Measurements from ENCODE around the gene SDSL.

GRCh38 chr12:113462998-113463745 lies 41.0 kb downstream of the SDSL start:
- TF ChIP-seq, protein P1, sequence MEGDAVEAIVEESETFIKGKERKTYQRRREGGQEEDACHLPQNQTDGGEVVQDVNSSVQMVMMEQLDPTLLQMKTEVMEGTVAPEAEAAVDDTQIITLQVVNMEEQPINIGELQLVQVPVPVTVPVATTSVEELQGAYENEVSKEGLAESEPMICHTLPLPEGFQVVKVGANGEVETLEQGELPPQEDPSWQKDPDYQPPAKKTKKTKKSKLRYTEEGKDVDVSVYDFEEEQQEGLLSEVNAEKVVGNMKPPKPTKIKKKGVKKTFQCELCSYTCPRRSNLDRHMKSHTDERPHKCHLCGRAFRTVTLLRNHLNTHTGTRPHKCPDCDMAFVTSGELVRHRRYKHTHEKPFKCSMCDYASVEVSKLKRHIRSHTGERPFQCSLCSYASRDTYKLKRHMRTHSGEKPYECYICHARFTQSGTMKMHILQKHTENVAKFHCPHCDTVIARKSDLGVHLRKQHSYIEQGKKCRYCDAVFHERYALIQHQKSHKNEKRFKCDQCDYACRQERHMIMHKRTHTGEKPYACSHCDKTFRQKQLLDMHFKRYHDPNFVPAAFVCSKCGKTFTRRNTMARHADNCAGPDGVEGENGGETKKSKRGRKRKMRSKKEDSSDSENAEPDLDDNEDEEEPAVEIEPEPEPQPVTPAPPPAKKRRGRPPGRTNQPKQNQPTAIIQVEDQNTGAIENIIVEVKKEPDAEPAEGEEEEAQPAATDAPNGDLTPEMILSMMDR (IDR thresholded peaks at IDR 0.05), result no peak
- no peak for TF ChIP-seq POLR2A (IDR thresholded peaks at IDR 0.05)
